Fibroblast of skin of back (primary cell): ENCODE results near the gene C1GALT1.

ENCODE experiments used
- DNase-seq: peaks from one replicate; pipeline ENCODE4 v3.0.0-alpha.2; 2013

Gene C1GALT1

DNA sequence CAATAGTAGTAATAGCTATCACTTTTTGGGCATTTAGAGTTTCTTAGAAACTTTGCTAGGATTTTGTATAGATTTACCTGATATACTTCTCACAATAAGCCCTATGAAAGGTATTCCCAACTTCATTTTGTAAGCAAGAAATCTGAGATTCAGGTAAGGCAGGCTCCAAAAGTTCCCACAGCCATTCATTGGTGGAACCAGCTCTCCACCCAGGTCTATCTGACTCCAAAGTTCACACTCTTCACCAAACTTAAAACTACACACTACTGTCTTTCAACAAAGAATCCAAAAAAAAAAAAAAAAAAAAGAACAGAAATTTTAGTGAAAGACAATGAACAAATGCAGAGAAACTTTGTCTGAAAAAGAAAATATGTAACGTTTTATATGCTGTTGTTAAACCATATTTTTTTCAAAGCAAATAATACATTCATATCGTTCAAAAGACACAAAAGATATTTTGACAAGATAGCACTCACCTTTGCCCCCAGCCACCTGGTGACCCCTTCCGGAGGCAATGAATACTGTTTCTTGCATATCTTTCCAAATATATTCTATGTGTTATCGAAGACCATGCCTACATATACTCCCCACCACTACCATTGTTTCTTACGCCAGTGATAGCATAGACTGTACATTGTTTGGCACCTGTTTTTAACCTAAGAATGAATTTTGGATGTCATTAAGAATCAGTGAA is 108.2 kb downstream of the C1GALT1 start:
- no peak for DNase-seq

- no peak for DNase-seq
Observed at GRCh38 chr7:7292085-7292484, 109.7 kb downstream of the C1GALT1 start.

- DNase-seq: no peak
Observed at GRCh38 chr7:7292608-7293007, 110.3 kb downstream of the C1GALT1 start.

DNA sequence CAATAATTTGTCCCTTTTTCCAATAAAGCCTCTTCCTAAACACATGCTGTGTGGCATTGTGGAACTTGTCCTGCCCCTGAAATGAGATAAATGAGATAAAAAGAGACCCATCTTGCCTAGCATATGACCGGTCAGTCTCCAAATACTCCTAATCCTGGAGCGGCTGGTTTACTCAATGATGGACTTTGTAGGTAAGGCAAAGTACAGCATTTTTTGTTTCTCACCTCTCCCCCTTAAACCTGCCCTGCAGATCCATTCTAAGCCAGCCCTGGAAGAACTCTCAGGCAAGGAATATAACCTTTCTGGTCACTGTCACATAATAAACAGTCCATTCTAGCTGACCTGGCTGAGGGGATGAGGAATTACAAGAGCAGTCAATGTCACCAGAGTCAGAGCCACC is 110.7 kb downstream of the C1GALT1 start:
- no peak for DNase-seq

GRCh38 chr7:7294911-7295310 is 112.6 kb downstream of the C1GALT1 start:
- DNase-seq: no peak
